ENCODE measurements around the gene ZG16.
"Not testable (repeated sequence)": the region's sequence is repeated elsewhere in the genome, so short reads cannot be mapped to it uniquely, and the experiment has no call there.

Gene ZG16

GRCh38 chr16:29777576-29778350 is at the start of gene ZG16:
Gene ZG16 (plus strand): TSS chr16:29778256. CDS start chr16:29779267, 1,011 bp downstream.
- DNase-seq (ENCODE audit: low read depth), result no peak

- DNase-seq (ENCODE audit: low read depth), result peak; percentile 9
Measured at GRCh38 chr16:29729116-29729521, 48.9 kb upstream of the ZG16 start.

GRCh38 chr16:29730649-29731048 is 47.4 kb upstream of the ZG16 start:
- DNase-seq (ENCODE audit: low read depth), result no peak

- not testable (repeated sequence) for DNase-seq (ENCODE audit: low read depth)
Measured at GRCh38 chr16:29731768-29732601, 46.1 kb upstream of the ZG16 start.

GRCh38 chr16:29734786-29735185 is 43.3 kb upstream of the ZG16 start:
- no peak for DNase-seq (ENCODE audit: low read depth)

- DNase-seq (ENCODE audit: low read depth), result no peak
Measured at GRCh38 chr16:29736112-29736511, 41.9 kb upstream of the ZG16 start.

- no peak for DNase-seq (ENCODE audit: low read depth)
Measured at GRCh38 chr16:29736764-29737163, 41.3 kb upstream of the ZG16 start.

- DNase-seq (ENCODE audit: low read depth), result no peak
Measured at GRCh38 chr16:29737713-29738112, 40.3 kb upstream of the ZG16 start.

- no peak for DNase-seq (ENCODE audit: low read depth)
Measured at GRCh38 chr16:29738514-29738913, 39.5 kb upstream of the ZG16 start.

GRCh38 chr16:29739927-29740629 is 38.0 kb upstream of the ZG16 start:
- not testable (repeated sequence) for DNase-seq (ENCODE audit: low read depth)

- not testable (repeated sequence) for DNase-seq (ENCODE audit: low read depth)
Measured at GRCh38 chr16:29740630-29741015, 37.4 kb upstream of the ZG16 start.

- no peak for DNase-seq (ENCODE audit: low read depth)
Measured at GRCh38 chr16:29742683-29743275, 35.3 kb upstream of the ZG16 start.

GRCh38 chr16:29743475-29743826 is 34.6 kb upstream of the ZG16 start:
- no peak for DNase-seq (ENCODE audit: low read depth)

GRCh38 chr16:29743827-29744531 is 34.1 kb upstream of the ZG16 start:
- no peak for DNase-seq (ENCODE audit: low read depth)

- no peak for DNase-seq (ENCODE audit: low read depth)
Measured at GRCh38 chr16:29744541-29745101, 33.4 kb upstream of the ZG16 start.

GRCh38 chr16:29745121-29745852 is 32.8 kb upstream of the ZG16 start:
- DNase-seq (ENCODE audit: low read depth), result no peak

- no peak for DNase-seq (ENCODE audit: low read depth)
Measured at GRCh38 chr16:29745853-29746345, 32.2 kb upstream of the ZG16 start, which contains the start of gene C16orf54. Gene C16orf54 (minus strand): TSS chr16:29745990. CDS start chr16:29744951, 1,039 bp downstream.

GRCh38 chr16:29746518-29746917 is 31.5 kb upstream of the ZG16 start:
- DNase-seq (ENCODE audit: low read depth), result not testable (repeated sequence)

GRCh38 chr16:29747947-29748759 is 29.9 kb upstream of the ZG16 start:
- no peak for DNase-seq (ENCODE audit: low read depth)

All from GM04503 (cell line).